GM23338 (cell line): ENCODE results near the gene TBK1.

Experiments used
- CTCF ChIP-seq, 2 experiments: fragments of 200-600 bp in 1 of 2; sonication (generic) in 1 of 2; conservative IDR thresholded peaks; 2 replicates each; pipeline versions ENCODE4 v1.5.1 to v1.6.1; 2016 to 2017; ENCODE audit warnings: antibody characterized with exemption in 2 of 2, low read depth in 2 of 2, mild to moderate bottlenecking in 2 of 2, moderate library complexity in 1 of 2
- ETS1 ChIP-seq: IDR thresholded peaks from 2 replicates; pipeline ENCODE4 v1.6.1; 2016; ENCODE audit warnings: antibody characterized with exemption
- EZH2 ChIP-seq: fragments of 200-600 bp; sonication (generic); IDR thresholded peaks from one replicate; pipeline ENCODE4 v1.8.0; 2017; ENCODE audit warnings: antibody characterized with exemption, mild to moderate bottlenecking, low read depth; ENCODE audit not compliant: unreplicated experiment
- JUNB ChIP-seq: IDR thresholded peaks from one replicate; pipeline ENCODE4 v1.6.1; 2016; ENCODE audit warnings: antibody characterized with exemption; ENCODE audit not compliant: unreplicated experiment
- POLR2AphosphoS5 ChIP-seq: IDR thresholded peaks from 2 replicates; pipeline ENCODE4 v1.6.1; 2016; ENCODE audit warnings: antibody characterized with exemption, low read depth
- ZNF331 ChIP-seq: fragments of 250-450 bp; sonication (Bioruptor Pico); IDR thresholded peaks from 2 replicates; pipeline ENCODE4 v1.5.0; 2020; ENCODE audit warnings: low read depth, mild to moderate bottlenecking, moderate library complexity

GRCh38 chr12:64501486-64501885 lies 49.6 kb downstream of the TBK1 start:
- TF ChIP-seq CTCF (conservative IDR thresholded peaks at IDR 0.05; ENCODE audit: low read depth in 2 of 2) (no peak), POLR2AphosphoS5 (no peak), EZH2 (no peak), JUNB (no peak), ETS1 (no peak), ZNF331 (CRISPR knock-in tag) (no peak)
